ENCODE data around the gene LIN52. TPM values are rescaled to one million over a fixed set of nuclear protein-coding genes. Genes with fewer than 3 reads are reported as not detected.

Gene LIN52
- total and polyA plus RNA-seq, 10 donors = 4.0 to 11.3 (median 8.5) TPM

DNA sequence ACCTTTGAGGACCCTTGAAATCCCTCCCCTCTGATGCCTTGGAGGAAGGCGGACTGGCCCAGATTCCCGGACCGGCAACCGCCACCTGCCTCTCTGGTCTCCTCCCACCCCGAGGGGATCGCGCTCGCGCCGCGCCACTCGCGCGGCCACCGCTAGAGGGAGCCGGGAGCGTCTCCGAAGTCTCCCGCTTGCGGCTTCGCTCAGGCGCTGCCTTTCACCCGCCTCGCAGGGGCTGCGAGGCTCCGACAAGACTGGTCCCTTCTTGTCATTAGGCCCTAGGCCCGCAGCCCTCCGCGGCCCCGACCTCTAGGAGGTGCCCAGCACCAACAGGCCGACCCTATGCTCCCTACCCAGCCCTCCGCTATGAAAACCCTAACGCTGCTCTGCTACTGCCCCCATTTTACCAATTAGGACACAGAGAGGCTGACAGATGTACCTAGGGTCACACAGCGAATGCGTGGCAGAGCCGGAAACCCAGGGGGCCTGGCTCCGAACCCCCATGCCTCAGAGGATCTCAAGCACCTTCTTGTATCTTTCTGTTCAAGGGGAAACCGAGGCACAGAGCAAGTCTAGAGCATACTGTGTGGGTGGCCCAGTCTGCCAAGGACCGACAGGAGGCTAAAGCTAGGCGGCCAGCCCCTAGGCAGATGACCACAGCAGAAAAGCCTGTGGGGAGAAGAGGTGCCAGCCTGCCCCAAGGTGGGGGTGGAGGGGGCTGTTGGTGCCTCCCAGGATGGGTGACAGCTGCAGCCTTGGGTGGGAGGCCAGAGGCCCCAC, 133.1 kb downstream of the LIN52 start:
- Histone ChIP-seq H3K4me3 (peak overlapping the region in 3 of 8 donors; percentile 17 to 40 (median 18)), H3K27ac (no peak overlapping the region), H3K4me1 (peaks cover 0 to 11% (median 8%) of the 10 kb centered on the region in 6 donors), H3K36me3 (no peaks in the 10 kb centered on the region), H3K9me3 (no peaks in the 10 kb centered on the region), H3K27me3 (replicated peaks in 1 of 7) (peaks cover 0 to 47% (median 19%) of the 10 kb centered on the region in 7 donors)
- TF ChIP-seq POLR2AphosphoS5 (IDR thresholded peaks at IDR 0.05) = peak in 1 of 3 donors; percentile 33
- peak; percentile 42 to 94 (median 84) for TF ChIP-seq CTCF (IDR thresholded peaks at IDR 0.05 in 8 of 11, conservative IDR thresholded peaks at IDR 0.05 in 3 of 11)
- no peak for TF ChIP-seq POLR2A (IDR thresholded peaks at IDR 0.05)
- 13 to 60% (median 14%) methylated on average over 1 to 40 of the region's 40 CpGs for WGBS, 5 donors
- peak; percentile 92 for DNase-seq
- intact Hi-C loops (cut with DNase I; ENCODE audit: low total_unique reads) = no loop called here

GRCh38 chr14:74218462-74218861, 133.7 kb downstream of the LIN52 start:
- DNase-seq = no peak
- Histone ChIP-seq H3K4me1 (peaks cover 0 to 11% (median 8%) of the 10 kb centered on the region in 6 donors), H3K36me3 (no peaks in the 10 kb centered on the region), H3K9me3 (no peaks in the 10 kb centered on the region), H3K27me3 (replicated peaks in 1 of 7) (peaks cover 0 to 52% (median 19%) of the 10 kb centered on the region in 7 donors), H3K27ac (no peak overlapping the region), H3K4me3 (peak overlapping the region in 1 of 8 donors; percentile 40)
- intact Hi-C loops (cut with DNase I; ENCODE audit: low total_unique reads) = no loop called here
- 48 to 74% (median 72%) methylated on average over 4 of the region's 4 CpGs for WGBS, 5 donors
- no peak for TF ChIP-seq CTCF (IDR thresholded peaks at IDR 0.05 in 8 of 11, conservative IDR thresholded peaks at IDR 0.05 in 3 of 11)

DNA sequence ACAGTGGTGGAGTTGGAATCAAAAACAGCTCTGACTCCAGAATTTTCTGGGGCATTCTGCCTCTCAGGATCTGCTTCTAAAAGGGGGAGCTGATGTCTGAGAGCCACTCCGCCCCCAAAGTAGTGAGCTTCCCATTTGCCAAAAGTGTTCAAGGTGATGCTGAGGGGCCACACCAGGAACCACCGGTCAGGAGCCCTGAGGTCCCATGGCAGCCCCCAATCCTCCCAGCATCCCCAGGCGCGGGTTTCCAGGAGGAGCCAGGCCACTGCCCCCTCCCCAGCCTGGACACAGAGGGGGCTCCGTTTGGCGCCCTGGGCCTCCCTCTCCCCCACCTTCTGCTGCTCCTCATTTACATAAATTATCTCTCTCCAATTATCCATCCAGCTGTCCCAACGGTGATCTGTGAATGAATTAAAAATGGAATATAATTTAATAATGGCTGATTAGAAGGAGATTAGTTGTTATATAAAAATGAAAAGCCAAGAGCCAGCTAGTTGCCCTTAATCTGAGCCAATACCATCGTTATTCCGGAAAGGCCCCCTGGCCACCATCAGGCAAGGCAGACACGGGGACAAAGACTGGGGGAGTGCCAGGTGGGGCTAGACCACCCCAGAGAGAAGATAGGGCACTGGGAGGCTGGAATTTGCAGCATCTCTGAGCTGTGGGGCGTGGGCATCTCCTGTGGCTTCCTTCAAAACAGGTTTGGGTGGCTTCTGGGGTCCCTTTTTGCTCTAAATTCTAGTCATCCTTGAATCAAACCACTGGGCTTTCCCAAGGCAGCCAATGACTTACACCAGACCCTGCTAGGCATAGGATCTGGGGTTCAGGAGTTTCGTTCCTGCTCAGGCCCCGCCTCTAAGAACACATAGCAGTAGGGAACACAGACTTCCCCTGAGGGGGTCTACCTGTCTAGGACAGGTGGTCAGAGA, 134.8 kb downstream of the LIN52 start:
- no peak overlapping the region for H3K27ac ChIP-seq
- intact Hi-C loops (cut with DNase I; ENCODE audit: low total_unique reads) = no loop called here
- H3K36me3 ChIP-seq = no peaks in the 10 kb centered on the region
- H3K4me1 ChIP-seq = peaks cover 0 to 11% (median 8%) of the 10 kb centered on the region in 6 donors
- no peak for DNase-seq
- peaks cover 0 to 62% (median 19%) of the 10 kb centered on the region in 7 donors for H3K27me3 ChIP-seq (replicated peaks in 1 of 7)
- 68 to 76% (median 76%) methylated on average over 13 of the region's 13 CpGs for WGBS, 5 donors
- no peak for TF ChIP-seq POLR2AphosphoS5 (IDR thresholded peaks at IDR 0.05)
- H3K9me3 ChIP-seq = no peaks in the 10 kb centered on the region
- H3K4me3 ChIP-seq = no peak overlapping the region

- WGBS, 5 donors = 72 to 85% (median 84%) methylated on average over 6 of the region's 6 CpGs
- H3K9me3 ChIP-seq = no peaks in the 10 kb centered on the region
- H3K27me3 ChIP-seq (replicated peaks in 1 of 7) = peaks cover 0 to 65% (median 19%) of the 10 kb centered on the region in 7 donors
- no peak for TF ChIP-seq POLR2AphosphoS5 (IDR thresholded peaks at IDR 0.05)
- no peak for TF ChIP-seq CTCF (IDR thresholded peaks at IDR 0.05 in 8 of 11, conservative IDR thresholded peaks at IDR 0.05 in 3 of 11)
- TF ChIP-seq POLR2A (IDR thresholded peaks at IDR 0.05) = no peak
- H3K4me3 ChIP-seq = no peak overlapping the region
- no peak for DNase-seq
- no peak overlapping the region for H3K27ac ChIP-seq
- H3K4me1 ChIP-seq = peaks cover 0 to 11% (median 8%) of the 10 kb centered on the region in 6 donors
- no peaks in the 10 kb centered on the region for H3K36me3 ChIP-seq
- intact Hi-C loops (cut with DNase I; ENCODE audit: low total_unique reads) = no loop called here
These were observed 136.2 kb downstream of the LIN52 start for GRCh38 chr14:74220991-74221390.

Measured in spleen (tissue), 11 donors.